HG02840 (cell line): ENCODE results near the gene USP15.
"Not testable (repeated sequence)": the region's sequence is repeated elsewhere in the genome, so short reads cannot be mapped to it uniquely, and the experiment has no call there.

Source experiments
- ATAC-seq: cut with Tn5 transposase; IDR thresholded peaks from one replicate; pipeline ENCODE4 v1.9.1; 2021; ENCODE audit warnings: mild to moderate bottlenecking, moderate library complexity, moderate number of reproducible peaks; ENCODE audit not compliant: unreplicated experiment, low FRiP score

USP15 gene

GRCh38 chr12:62434494-62435302 is 174.5 kb downstream of the USP15 start:
- no peak for ATAC-seq

GRCh38 chr12:62435303-62436163 is 175.3 kb downstream of the USP15 start:
- ATAC-seq, result peak; percentile 65

- no peak for ATAC-seq
Measured at GRCh38 chr12:62436164-62436503, 175.9 kb downstream of the USP15 start.

GRCh38 chr12:62438098-62438692 is 178.0 kb downstream of the USP15 start:
- no peak for ATAC-seq

- ATAC-seq, result no peak
Measured at GRCh38 chr12:62446754-62447452, 186.7 kb downstream of the USP15 start.

GRCh38 chr12:62448436-62448835 is 188.2 kb downstream of the USP15 start:
- ATAC-seq, result no peak

GRCh38 chr12:62455429-62455828 is 195.2 kb downstream of the USP15 start:
- not testable (repeated sequence) for ATAC-seq

- ATAC-seq, result no peak
Measured at GRCh38 chr12:62458626-62459025, 198.4 kb downstream of the USP15 start.

GRCh38 chr12:62459976-62460375 is 199.8 kb downstream of the USP15 start:
- no peak for ATAC-seq

GRCh38 chr12:62461171-62461837 is 201.1 kb downstream of the USP15 start:
- ATAC-seq, result not testable (repeated sequence)

- not testable (repeated sequence) for ATAC-seq
Measured at GRCh38 chr12:62463252-62463651, 203.0 kb downstream of the USP15 start.
